ENCODE data around the gene ZNF780A.
A peak's percentile ranks its signal among the peaks of the same experiment; 100 is the strongest.
"Not testable (repeated sequence)": the region's sequence is repeated elsewhere in the genome, so short reads cannot be mapped to it uniquely, and the experiment has no call there.

Gene ZNF780A

DNA sequence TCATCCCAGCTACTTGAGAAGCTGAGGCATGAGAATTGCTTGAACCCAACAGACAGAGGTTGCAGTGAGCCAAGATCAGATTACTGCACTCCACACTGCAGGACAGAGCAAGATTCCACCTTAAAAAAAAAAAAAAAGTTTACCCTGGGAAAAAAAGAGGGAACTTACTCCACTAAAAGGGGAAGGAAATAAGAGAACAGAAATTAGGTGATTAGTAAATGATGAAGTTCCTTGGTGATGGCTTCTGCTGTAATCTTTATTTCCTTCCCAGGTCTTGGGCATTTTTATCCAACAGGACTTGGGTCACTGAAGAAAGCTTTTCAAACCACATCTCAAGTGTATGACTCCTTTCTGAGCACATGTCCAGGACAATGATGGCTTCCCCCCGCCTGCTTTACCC is 9.3 kb downstream of the ZNF780A start:
- no peak for DNase-seq

DNA sequence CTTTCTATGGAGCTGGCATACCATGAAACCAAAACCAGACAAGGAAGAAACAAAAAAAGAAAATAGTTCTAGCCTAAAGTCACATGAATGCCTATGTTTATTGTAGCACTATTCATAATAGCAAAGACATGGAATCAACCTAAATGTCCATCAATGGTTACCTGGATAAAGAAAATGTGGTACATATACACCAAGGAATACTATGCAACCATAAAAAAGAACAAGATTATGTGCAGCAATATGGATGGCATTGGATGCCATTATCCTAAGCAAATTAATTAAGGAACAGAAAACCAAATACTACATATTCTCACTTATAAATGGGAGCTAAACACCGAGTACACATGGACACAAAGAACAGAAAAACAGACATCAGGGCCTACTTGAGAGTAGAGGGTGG is 10.5 kb downstream of the ZNF780A start:
- no peak for DNase-seq

DNA sequence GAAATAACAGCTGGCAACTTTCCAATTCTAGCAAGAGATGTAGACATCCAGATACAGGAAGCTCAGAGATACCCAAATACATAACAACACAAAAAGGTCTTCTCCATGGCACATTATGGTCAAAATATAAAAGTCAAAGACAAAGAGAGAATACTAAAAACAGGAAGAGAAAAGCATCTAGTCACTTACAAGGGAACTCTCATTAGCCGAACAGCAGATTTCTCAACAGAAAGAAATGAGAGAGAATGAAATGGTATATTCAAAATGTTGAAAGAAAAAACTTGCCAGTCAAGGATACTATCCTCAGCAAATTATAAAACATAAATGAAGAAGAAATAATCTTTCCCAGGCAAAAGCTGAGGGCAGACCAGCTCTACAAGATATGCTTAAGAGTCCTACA is 12.4 kb downstream of the ZNF780A start:
- no peak for DNase-seq

DNA sequence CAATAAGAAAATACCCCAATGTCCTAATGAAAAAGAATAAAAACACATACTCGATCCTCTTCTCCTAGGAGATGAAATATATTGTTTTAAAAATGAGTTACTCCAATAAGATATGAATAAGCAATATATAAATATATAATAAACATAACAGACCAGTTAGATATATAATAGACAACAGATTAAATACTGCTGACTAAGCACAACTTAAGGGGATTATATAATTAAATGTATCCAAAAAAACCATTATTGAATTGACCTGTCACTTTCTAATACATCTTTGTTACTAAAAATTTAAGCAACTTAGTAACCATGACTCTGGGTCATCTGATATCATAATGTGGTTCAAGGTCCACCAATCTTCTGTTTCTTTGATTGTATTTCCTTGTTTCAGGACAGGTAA is 20.7 kb downstream of the ZNF780A start:
- DNase-seq: no peak

DNA sequence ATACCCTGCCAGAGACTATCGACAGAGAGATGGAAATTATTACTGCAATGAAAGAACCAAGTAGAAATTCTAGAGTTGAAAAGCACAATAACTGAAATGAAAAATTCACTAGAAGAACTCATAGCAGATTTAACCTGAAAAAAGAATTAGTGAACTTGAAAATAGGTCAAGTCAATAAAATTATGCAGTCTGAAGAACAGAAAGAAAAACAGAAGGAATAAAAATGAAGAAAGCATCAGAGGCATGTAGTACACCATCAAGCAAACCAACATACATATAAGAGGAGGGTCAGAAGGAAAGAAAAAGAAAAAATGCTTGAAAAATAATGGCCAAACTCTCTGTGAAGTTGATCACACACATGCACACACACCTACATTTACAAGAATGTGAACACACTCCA is 31.1 kb downstream of the ZNF780A start:
- DNase-seq: no peak

DNA sequence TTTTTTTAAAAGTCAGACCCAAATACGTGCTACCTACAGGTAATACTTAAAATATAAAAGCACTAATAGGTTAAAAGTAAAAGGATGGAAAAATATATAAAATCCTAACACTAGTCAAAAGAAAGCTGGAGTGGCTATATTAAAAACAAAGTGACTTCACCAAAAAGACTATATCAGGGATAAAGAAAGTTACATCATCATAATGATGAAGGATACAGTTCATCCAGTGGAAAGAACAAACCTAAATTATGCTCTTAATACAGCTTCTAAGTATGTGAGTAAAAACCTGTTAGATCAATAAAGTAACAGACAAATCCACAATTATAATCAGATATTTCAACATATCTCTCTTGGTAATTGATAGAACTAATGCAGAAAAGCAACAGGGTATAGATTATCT is 33.6 kb downstream of the ZNF780A start:
- DNase-seq: no peak

DNA sequence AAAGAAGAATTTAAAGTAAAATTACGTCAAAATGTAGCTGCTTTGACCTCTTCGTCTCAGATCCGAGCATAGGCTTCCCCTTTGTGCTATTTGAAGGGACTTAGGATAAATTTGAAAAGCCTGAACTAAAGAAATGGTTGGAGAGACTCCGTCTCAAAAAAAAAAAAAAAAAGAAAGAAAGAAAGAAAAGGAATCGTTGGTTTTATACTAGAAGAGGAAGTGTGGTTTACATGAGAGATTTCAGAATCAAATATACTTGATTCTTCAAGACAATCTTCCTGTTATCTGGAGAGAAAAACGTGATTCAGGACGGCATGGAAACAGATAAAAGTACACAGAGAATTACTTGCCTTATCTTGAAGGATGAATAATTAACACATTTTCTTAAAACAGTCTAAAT is 34.2 kb downstream of the ZNF780A start:
- DNase-seq: no peak

DNA sequence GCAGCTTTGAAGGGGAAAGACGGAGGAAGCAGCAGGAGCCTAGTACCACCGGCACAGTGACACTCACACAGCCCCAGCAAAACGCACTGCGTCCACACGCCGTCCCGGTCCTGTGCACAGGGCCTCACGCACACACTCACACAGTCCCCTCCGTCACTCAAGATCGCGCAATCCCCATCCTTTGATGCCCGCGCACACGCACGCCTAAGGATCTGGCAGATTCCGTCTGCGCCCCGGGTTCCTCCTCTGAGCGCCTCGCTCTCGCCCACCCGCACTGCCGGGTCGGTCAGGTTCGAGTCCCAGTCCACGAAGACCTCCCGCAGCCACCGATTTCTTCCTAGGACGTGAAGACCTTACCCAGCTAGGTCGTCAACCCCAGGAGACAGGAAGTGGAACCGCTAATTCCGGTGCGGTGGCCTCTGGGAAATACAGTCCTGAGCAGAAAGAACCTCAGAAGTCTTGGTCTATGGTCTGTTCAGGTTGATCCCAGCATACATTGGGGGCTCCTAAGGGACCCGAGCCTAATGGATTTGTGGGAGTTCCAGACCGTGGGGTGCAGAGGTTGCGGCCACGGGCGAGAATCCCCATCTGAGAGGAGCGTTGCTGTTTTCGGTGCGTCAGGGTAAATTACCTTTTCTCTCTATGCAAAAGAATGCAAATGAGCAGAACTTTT is 34.8 kb downstream of the ZNF780A start, which contains the start of gene ZNF780B:
Gene ZNF780B, minus strand, starts transcription at position 400 of the 673 bp plus-strand sequence. CDS start 5,899 bp downstream, outside the sequence.
- peak; percentile 96 for DNase-seq

DNA sequence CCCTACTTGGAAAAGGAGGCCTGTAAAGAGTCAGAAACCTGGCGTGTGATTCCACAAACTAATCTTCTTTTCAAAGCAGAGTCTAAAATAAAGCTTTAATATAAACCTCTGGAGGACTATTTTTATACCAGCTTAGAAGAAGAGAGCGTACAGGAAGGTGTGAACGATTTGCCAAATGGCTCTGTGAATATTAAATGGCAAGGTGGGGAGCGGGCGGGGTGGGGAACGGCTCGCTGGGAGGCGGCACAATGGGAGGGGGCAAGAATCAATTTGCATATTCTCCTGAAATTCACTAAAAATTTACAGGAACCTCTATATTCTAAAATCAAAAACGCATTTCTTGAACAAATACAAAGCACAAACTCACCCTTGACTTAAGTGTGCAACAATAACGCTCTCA is 35.7 kb downstream of the ZNF780A start:
- DNase-seq: no peak

DNA sequence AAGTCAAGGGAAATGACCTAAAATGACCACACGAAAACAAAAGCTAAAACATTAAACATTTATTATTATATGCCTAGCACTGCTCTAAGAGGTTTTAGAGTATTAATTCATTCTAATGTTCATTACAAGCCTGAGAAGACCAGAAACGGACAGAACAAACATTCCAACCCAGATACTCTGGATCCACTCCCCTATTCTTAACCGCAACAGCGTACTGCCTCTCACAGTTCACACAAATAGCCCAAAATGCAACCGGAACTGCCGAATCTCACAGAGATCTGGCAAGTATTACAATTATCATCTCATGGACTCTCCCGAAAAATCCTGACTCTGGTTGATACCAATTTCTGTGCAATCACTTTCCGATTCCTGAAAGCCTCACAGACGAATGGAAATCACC is 36.1 kb downstream of the ZNF780A start:
- DNase-seq: no peak

DNA sequence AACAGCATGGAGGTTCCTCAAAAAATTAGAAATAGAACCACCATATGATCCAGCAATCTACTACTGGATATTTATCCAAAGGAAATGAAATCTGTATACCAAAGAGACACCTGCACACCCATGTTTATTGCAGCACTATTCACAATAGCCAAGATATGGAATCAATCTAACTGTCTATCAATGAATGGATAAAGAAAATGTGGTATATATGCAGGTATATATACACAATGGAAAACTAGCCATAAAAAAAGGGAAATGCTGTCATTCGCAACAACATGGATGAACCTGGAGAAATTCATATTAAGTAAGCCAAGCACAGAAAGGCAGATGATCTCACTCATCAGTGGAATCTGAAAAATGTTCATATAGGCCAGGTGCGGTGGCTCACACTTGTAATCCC is 37.3 kb downstream of the ZNF780A start:
- no peak for DNase-seq

DNA sequence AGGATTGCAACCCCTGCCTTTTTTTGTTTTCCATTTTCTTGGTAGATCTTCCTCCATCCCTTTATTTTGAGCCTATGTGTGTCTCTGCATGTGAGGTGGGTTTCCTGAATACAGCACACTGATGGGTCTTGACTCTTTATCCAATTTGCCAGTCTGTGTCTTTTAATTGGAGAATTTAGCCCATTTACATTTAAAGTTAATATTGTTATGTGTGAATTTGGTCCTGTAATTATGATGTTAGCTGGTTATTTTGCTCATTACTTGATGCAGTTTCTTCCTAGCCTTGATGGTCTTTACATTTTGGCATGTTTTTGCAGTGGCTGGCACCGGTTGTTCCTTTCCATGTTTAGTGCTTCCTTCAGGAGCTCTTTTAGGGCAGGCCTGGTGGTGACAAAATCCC is 49.0 kb downstream of the ZNF780A start:
- not testable (repeated sequence) for DNase-seq

DNA sequence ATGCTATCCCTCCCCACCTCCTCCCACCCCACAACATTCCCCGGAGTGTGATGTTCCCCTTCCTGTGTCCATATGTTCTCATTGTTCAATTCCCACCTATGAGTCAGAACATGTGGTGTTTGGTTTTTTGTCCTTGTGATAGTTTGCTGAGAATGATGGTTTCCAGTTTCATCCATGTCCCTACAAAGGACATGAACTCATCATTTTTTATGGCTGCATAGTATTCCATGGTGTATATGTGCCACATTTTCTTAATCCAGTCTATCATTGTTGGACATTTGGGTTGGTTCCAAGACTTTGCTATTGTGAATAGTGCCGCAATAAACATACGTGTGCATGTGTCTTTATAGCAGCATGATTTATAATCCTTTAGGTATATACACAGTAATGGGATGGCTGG is 52.7 kb downstream of the ZNF780A start:
- not testable (repeated sequence) for DNase-seq

DNA sequence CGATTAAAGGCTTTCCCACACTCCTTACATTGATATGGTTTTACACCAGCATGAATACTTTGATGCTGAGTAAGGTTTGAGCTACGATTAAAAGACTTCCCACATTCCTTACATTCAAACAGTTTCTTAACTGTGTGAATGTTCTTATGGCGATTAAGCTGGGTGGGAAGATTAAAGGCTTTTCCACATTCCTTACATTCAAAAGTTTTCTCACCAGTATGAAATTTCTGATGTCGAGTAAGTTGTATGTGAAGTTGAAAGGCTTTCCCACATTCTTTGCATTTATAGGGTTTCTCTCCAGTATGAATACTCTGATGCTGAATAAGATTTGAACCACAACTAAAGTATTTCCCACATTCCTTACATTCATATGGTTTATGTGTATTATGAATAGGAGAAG is 54.7 kb downstream of the ZNF780A start:
- no peak for DNase-seq

DNA sequence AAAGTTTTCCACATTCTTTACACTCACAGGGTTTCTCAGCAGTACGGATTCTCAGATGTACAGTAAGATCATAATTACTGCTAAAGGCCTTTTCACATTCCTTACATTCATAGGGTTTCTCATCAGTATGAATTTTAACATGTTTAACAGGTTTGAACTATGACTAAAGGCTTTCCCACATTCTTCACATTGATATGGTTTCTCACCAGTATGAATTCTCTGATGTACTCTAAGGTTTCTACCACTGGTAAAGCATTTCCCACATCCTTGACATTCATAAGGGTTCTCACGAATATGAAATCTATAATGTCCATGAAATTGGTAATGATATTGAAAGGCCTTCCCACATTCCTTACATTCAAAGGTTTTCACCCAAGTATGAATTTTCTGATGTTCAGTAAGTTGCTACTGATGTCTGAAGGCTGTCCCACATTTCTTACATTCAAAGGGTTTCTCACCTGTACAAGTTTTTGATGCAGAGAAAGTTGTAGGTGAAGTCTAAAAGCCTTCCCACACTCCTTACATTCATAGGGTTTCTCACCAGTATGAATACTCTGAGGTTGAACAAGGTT is 56.7 kb downstream of the ZNF780A start:
- no peak for DNase-seq

DNA sequence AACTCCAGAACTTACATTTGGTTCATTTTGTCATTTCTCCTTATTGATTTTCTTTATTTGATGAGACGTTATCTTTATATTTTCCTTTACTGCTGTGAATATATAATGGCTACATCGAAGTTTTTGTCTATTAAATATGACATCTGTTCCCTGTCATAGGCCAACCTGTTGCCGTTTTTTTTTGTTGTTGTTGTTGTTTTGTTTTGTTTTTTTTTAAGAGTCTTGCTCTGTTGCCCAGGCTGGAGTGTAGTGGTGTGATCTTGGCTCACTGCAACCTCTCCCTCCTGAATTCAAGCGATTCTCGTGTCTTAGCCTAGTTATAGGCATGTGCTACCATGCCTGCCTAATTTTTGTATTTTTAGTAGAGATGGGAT is 64.2 kb downstream of the ZNF780A start:
- DNase-seq: no peak

DNA sequence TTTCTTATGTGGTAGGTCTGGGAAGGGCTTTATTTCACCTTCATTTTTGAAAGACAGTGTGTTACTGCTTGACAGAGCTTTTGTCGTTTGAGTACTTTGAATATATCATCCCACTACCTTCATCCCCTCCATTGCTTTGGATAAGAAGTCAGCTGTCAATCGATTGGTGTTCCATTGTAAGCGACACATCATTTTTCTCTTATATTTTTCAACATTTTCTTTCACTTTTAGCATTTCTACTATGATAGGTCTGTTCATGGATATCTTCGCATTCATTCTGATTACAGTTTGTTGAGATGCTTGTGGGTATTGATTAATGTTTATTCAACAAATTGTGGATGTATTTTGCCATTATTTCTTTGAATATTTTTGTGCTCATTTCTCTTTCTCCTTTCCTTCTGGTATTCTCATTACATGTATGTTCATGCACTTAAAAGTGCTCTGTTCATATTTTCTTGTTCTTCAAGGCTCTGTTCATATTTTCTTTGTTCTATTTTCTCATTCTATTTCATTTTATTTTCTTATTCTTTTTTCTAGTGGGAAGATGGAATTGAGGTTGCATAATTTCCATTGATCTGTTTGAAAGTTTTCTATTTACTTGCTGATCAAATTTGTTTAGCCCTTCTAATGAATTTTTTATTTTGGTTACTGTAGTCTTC is 64.7 kb downstream of the ZNF780A start:
- DNase-seq: no peak

DNA sequence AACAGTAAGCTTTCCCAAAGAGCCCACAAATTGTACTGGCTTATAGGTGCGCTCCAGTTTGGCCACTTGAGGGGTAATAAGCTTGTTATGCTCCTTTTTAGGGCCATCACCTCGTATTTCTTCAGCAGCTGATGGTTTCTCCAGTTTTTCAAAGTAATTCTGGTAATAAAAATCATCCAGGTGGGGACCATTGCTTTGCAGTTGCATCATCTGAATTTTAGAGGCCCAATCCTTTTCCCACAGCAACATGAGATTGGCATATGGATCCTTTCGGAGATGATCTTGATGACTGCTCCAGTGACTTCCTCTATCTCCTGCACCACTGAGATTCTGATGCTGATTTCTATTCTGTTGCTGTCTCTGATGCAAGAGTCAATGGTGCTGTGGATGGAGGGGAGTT is 66.8 kb downstream of the ZNF780A start:
- no peak for DNase-seq
